Sigmoid colon (tissue), 4 donors: ENCODE data around the gene FLOT2.

Experiments used
- EP300 ChIP-seq, 4 donors: sonication (generic); formaldehyde crosslinking; IDR thresholded peaks; one replicate each; pipeline ENCODE4 v1.6.1; 2017; ENCODE audit warnings: antibody characterized with exemption in 4 of 4
- POLR2A ChIP-seq, 2 donors: fragments of 450-650 bp; IDR thresholded peaks; one replicate each; pipeline ENCODE4 v1.6.1; 2016; ENCODE audit warnings: antibody characterized with exemption in 2 of 2, mild to moderate bottlenecking in 2 of 2, moderate library complexity in 2 of 2
- POLR2AphosphoS5 ChIP-seq, 4 donors: sonication (generic); formaldehyde crosslinking; IDR thresholded peaks; one replicate each; pipeline ENCODE4 v1.6.1; 2017; ENCODE audit warnings: antibody characterized with exemption in 4 of 4
- TF ChIP-seq, protein P1 (sequence below), 4 experiments: fragments of 450-650 bp in 3 of 4; fragments of 200-600 bp in 1 of 4; IDR thresholded peaks; one replicate each; pipeline ENCODE4 v1.5.1; 2016 to 2019; ENCODE audit warnings: antibody characterized with exemption in 4 of 4, mild to moderate bottlenecking in 3 of 4, moderate library complexity in 2 of 4

DNA sequence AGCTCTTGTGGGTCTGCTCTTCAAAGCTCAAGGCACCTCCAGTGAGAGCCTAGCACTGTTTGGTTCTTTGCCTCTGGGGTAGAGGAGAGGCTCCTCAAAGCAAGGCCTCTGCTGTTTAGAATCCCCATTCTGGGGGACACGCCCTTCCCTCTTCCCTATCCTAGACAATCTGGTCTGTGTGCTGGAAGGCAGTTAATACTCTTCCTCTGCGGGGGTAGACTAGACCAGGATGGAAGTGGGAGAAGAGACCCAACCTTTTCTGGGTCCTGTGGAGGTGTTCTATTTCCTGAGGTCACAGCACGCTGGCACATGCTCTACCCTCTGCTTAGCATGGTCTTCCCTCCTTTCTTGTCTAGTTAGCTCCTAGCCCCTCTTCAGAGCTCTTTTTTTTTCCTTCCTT is 35.0 kb downstream of the FLOT2 start:
- TF ChIP-seq, protein P1, sequence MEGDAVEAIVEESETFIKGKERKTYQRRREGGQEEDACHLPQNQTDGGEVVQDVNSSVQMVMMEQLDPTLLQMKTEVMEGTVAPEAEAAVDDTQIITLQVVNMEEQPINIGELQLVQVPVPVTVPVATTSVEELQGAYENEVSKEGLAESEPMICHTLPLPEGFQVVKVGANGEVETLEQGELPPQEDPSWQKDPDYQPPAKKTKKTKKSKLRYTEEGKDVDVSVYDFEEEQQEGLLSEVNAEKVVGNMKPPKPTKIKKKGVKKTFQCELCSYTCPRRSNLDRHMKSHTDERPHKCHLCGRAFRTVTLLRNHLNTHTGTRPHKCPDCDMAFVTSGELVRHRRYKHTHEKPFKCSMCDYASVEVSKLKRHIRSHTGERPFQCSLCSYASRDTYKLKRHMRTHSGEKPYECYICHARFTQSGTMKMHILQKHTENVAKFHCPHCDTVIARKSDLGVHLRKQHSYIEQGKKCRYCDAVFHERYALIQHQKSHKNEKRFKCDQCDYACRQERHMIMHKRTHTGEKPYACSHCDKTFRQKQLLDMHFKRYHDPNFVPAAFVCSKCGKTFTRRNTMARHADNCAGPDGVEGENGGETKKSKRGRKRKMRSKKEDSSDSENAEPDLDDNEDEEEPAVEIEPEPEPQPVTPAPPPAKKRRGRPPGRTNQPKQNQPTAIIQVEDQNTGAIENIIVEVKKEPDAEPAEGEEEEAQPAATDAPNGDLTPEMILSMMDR (IDR thresholded peaks at IDR 0.05): no peak
- no peak for TF ChIP-seq POLR2AphosphoS5 (IDR thresholded peaks at IDR 0.05)
- no peak for TF ChIP-seq EP300 (IDR thresholded peaks at IDR 0.05)
- TF ChIP-seq POLR2A (IDR thresholded peaks at IDR 0.05): no peak
